Measurements from ENCODE around the gene COBLL1.
"Not testable (repeated sequence)": the region's sequence is repeated elsewhere in the genome, so short reads cannot be mapped to it uniquely, and the experiment has no call there.

DNA sequence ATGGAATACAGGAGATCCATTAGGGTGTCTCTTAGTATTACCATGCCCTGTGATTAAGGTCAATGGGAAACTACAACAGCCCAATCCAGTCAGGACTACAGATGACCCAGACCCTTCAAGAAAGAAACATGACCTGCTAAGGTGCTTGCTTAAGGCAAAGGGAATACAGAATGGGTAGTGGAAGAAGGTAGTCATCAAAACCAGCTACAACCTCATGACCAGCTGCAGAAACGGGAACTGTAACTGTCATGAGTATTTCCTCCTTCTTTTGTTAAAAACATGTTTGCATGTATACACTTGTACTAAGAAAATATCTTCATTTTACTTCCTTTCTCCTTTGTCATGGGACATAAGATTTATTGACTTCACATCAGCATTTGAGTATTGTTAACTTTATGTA lies 24.8 kb upstream of the COBLL1 start:
- not testable (repeated sequence) for TF ChIP-seq CTCF, POLR2AphosphoS5, EP300 (IDR thresholded peaks at IDR 0.05)
